AG04450 (cell line): ENCODE measurements around the gene KLHL17. TPM values are rescaled to one million over a fixed set of nuclear protein-coding genes. Genes with fewer than 3 reads are reported as not detected.

Experiments
- CTCF ChIA-PET: fragments of 300-600, 350-600 bp; formaldehyde crosslinking; extraction: SDS; loops from one replicate; lab custom pipeline; 2022; ENCODE audit warnings: antibody characterized with exemption, inconsistent platforms; lab: Charles Lee
- POLR2A ChIA-PET: fragments of 350-600 bp; formaldehyde crosslinking; extraction: SDS; loops from one replicate; lab custom pipeline; 2021; ENCODE audit warnings: antibody characterized with exemption, inconsistent platforms; lab: Yijun Ruan, JAX
- DNase-seq: peaks from one replicate; pipeline ENCODE4 v3.0.0-alpha.2; 2011; ENCODE audit warnings: low read depth, low spot score
- H3K27ac ChIP-seq: one replicate; pipeline ENCODE4 v1.5.1; 2012; ENCODE audit warnings: low read depth, low read length, control low read depth
- H3K27me3 ChIP-seq: one replicate; pipeline ENCODE4 v1.6.0; 2012; ENCODE audit warnings: low read length; ENCODE audit not compliant: control insufficient read depth, insufficient read depth
- H3K4me3 ChIP-seq: 2 replicates; pipeline ENCODE4 v1.5.1; 2011; ENCODE audit warnings: mild to moderate bottlenecking, low read depth, low read length, control low read depth
- H3K9me3 ChIP-seq: 2 replicates; pipeline ENCODE4 v1.5.1; 2012; ENCODE audit warnings: low read length; ENCODE audit not compliant: control insufficient read depth, insufficient read depth
- CTCF ChIP-seq: IDR thresholded peaks from 2 replicates; pipeline ENCODE4 v1.5.1; 2011; ENCODE audit warnings: low read depth, low read length, control low read depth, inconsistent platforms
- polyA plus RNA-seq: library from polyadenylated mRNA; depleted of rRNA; stranded (reverse); fragments of >200 nt; gene quantifications from 2 replicates; pipeline ENCODE4 v1.2.3, GENCODE V29; 2011

KLHL17 gene
- polyA plus RNA-seq, 1 experiment = 5.5 TPM

- no peaks in the 10 kb centered on the region; the same call in 1 of the 2 replicates for H3K9me3 ChIP-seq
- peak; percentile 36 for DNase-seq
- no peak overlapping the region for H3K4me3 ChIP-seq
- CTCF ChIA-PET = interaction anchor here (2.9 kb wide), 1 partner anchor 16 kb away, joined by 15 read pairs; no protein-coding TSS in a partner anchor
- POLR2A ChIA-PET = no interaction called here
- no peak overlapping the region for H3K27ac ChIP-seq
- peak; percentile 58 for TF ChIP-seq CTCF
- H3K27me3 ChIP-seq = peaks cover 9% of the 10 kb centered on the region
Observed at GRCh38 chr1:921011-921837, 39.2 kb upstream of the KLHL17 start.

- ChIA-PET CTCF (interaction anchor here (0.7 kb wide), 1 partner anchor 13 kb away, joined by 3 read pairs; no protein-coding TSS in a partner anchor), POLR2A (interaction anchor here (1.1 kb wide), 1 partner anchor 19 kb away, joined by 8 read pairs; no protein-coding TSS in a partner anchor)
- TF ChIP-seq CTCF = no peak
- Histone ChIP-seq H3K4me3 (peak within 1 kb of the TSS; percentile 50), H3K9me3 (no peaks in the 10 kb centered on the region; the same call in 1 of the 2 replicates), H3K27ac (no peak within 1 kb of the TSS), H3K27me3 (peaks cover 7% of the 10 kb centered on the region)
- peak; percentile 32 for DNase-seq
Observed at GRCh38 chr1:923131-923990, 37.0 kb upstream of the KLHL17 start, which contains the start of gene SAMD11. TSS of gene SAMD11 (plus strand) at chr1:923923. CDS start at chr1:924432, 509 bp downstream.

GRCh38 chr1:923991-924655 lies 36.3 kb upstream of the KLHL17 start:
- POLR2A ChIA-PET = interaction anchor here (0.6 to 1.1 kb wide), 2 partner anchors 9 to 18 kb away, joined by 6 to 8 read pairs; no protein-coding TSS in a partner anchor
- Histone ChIP-seq H3K4me3 (peak overlapping the region; percentile 50; the same call in 1 of the 2 replicates), H3K9me3 (no peaks in the 10 kb centered on the region; the same call in 1 of the 2 replicates), H3K27ac (no peak overlapping the region), H3K27me3 (peaks cover 7% of the 10 kb centered on the region)
- TF ChIP-seq CTCF = no peak
- no peak for DNase-seq
- CTCF ChIA-PET = no interaction called here

- TF ChIP-seq CTCF = no peak
- Histone ChIP-seq H3K27ac (no peak overlapping the region), H3K4me3 (peak overlapping the region; percentile 50), H3K27me3 (peaks cover 7% of the 10 kb centered on the region), H3K9me3 (no peaks in the 10 kb centered on the region; the same call in 1 of the 2 replicates)
- no peak for DNase-seq
- CTCF ChIA-PET = no interaction called here
- POLR2A ChIA-PET = interaction anchor here (0.6 kb wide), 1 partner anchor 8 kb away, joined by 6 read pairs; no protein-coding TSS in a partner anchor
Observed at GRCh38 chr1:924656-925560, 35.5 kb upstream of the KLHL17 start.
